Measurements from ENCODE around the gene CCT8L2.
"Not testable (repeated sequence)": the region's sequence is repeated elsewhere in the genome, so short reads cannot be mapped to it uniquely, and the experiment has no call there.

DNA sequence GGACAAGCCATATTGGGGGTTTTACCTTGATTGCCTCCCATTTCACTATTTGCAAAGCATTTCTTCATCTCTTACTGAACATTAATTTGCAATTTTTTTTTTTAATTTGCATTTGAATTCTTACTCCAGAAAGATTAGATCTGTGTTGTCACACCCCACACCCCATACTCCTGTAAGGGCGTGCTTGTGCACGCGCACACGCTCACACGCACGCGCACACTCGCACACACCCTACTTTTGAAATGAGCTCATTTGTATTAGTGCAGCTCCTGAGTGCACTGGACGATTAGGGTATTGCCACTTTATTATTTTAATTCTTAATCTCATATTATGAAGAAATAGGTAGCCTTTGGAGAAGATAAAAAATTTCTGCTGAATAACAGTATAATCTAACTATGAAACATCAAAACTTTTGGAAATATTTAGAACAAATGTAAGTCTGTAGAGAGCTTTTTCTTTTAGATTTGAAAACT is 11.2 kb upstream of the CCT8L2 start:
- TF ChIP-seq, protein P1, sequence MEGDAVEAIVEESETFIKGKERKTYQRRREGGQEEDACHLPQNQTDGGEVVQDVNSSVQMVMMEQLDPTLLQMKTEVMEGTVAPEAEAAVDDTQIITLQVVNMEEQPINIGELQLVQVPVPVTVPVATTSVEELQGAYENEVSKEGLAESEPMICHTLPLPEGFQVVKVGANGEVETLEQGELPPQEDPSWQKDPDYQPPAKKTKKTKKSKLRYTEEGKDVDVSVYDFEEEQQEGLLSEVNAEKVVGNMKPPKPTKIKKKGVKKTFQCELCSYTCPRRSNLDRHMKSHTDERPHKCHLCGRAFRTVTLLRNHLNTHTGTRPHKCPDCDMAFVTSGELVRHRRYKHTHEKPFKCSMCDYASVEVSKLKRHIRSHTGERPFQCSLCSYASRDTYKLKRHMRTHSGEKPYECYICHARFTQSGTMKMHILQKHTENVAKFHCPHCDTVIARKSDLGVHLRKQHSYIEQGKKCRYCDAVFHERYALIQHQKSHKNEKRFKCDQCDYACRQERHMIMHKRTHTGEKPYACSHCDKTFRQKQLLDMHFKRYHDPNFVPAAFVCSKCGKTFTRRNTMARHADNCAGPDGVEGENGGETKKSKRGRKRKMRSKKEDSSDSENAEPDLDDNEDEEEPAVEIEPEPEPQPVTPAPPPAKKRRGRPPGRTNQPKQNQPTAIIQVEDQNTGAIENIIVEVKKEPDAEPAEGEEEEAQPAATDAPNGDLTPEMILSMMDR (IDR thresholded peaks at IDR 0.05 in 8 of 11, conservative IDR thresholded peaks at IDR 0.05 in 3 of 11) = not testable (repeated sequence)
- not testable (repeated sequence) for TF ChIP-seq POLR2AphosphoS5 (IDR thresholded peaks at IDR 0.05)
